ENCODE data around the gene APOBEC3A.
"Not testable (repeated sequence)": the region's sequence is repeated elsewhere in the genome, so short reads cannot be mapped to it uniquely, and the experiment has no call there.

APOBEC3A gene

GRCh38 chr22:38952281-38952993, 5.0 kb upstream of the APOBEC3A start:
- H3K9ac ChIP-seq (ENCODE audit: low read depth, low read length): no peak overlapping the region
- H3K27me3 ChIP-seq (ENCODE audit: control insufficient read depth, insufficient read depth, low read length): no peaks in the 10 kb centered on the region
- no peak overlapping the region for H3K27ac ChIP-seq (ENCODE audit: low read depth, low read length)
- H3K4me1 ChIP-seq (ENCODE audit: control insufficient read depth, insufficient read depth, low read length): no peaks in the 10 kb centered on the region; the same call in 1 of the 2 replicates
- H3K36me3 ChIP-seq (ENCODE audit: control insufficient read depth, insufficient read depth, low read length): no peaks in the 10 kb centered on the region
- no peaks in the 10 kb centered on the region for H3K9me3 ChIP-seq (ENCODE audit: control insufficient read depth, insufficient read depth, low read length)
- H3K4me3 ChIP-seq (ENCODE audit: low read depth, low read length): no peak overlapping the region

- no peak overlapping the region for H3K4me3 ChIP-seq (ENCODE audit: low read depth, low read length)
- no peak overlapping the region for H3K27ac ChIP-seq (ENCODE audit: low read depth, low read length)
- H3K4me1 ChIP-seq (ENCODE audit: control insufficient read depth, insufficient read depth, low read length): no peaks in the 10 kb centered on the region
- no peaks in the 10 kb centered on the region for H3K36me3 ChIP-seq (ENCODE audit: control insufficient read depth, insufficient read depth, low read length)
- no peaks in the 10 kb centered on the region for H3K27me3 ChIP-seq (ENCODE audit: control insufficient read depth, insufficient read depth, low read length)
- no peak overlapping the region for H3K9ac ChIP-seq (ENCODE audit: low read depth, low read length)
- no peaks in the 10 kb centered on the region for H3K9me3 ChIP-seq (ENCODE audit: control insufficient read depth, insufficient read depth, low read length)
Measured at GRCh38 chr22:38953091-38953490, 4.3 kb upstream of the APOBEC3A start.

GRCh38 chr22:38953577-38954413, 3.6 kb upstream of the APOBEC3A start:
- H3K9me3 ChIP-seq (ENCODE audit: control insufficient read depth, insufficient read depth, low read length): no peaks in the 10 kb centered on the region
- no peaks in the 10 kb centered on the region for H3K27me3 ChIP-seq (ENCODE audit: control insufficient read depth, insufficient read depth, low read length)
- no peak overlapping the region for H3K4me3 ChIP-seq (ENCODE audit: low read depth, low read length)
- no peaks in the 10 kb centered on the region for H3K36me3 ChIP-seq (ENCODE audit: control insufficient read depth, insufficient read depth, low read length)
- no peak overlapping the region for H3K27ac ChIP-seq (ENCODE audit: low read depth, low read length)
- no peak overlapping the region for H3K9ac ChIP-seq (ENCODE audit: low read depth, low read length)
- H3K4me1 ChIP-seq (ENCODE audit: control insufficient read depth, insufficient read depth, low read length): no peaks in the 10 kb centered on the region

GRCh38 chr22:38954414-38955043, 2.9 kb upstream of the APOBEC3A start:
- H3K27me3 ChIP-seq (ENCODE audit: control insufficient read depth, insufficient read depth, low read length): no peaks in the 10 kb centered on the region
- no peak overlapping the region for H3K4me3 ChIP-seq (ENCODE audit: low read depth, low read length)
- H3K27ac ChIP-seq (ENCODE audit: low read depth, low read length): no peak overlapping the region
- H3K9ac ChIP-seq (ENCODE audit: low read depth, low read length): no peak overlapping the region
- no peaks in the 10 kb centered on the region for H3K36me3 ChIP-seq (ENCODE audit: control insufficient read depth, insufficient read depth, low read length)
- no peaks in the 10 kb centered on the region for H3K9me3 ChIP-seq (ENCODE audit: control insufficient read depth, insufficient read depth, low read length)
- H3K4me1 ChIP-seq (ENCODE audit: control insufficient read depth, insufficient read depth, low read length): no peaks in the 10 kb centered on the region

DNA sequence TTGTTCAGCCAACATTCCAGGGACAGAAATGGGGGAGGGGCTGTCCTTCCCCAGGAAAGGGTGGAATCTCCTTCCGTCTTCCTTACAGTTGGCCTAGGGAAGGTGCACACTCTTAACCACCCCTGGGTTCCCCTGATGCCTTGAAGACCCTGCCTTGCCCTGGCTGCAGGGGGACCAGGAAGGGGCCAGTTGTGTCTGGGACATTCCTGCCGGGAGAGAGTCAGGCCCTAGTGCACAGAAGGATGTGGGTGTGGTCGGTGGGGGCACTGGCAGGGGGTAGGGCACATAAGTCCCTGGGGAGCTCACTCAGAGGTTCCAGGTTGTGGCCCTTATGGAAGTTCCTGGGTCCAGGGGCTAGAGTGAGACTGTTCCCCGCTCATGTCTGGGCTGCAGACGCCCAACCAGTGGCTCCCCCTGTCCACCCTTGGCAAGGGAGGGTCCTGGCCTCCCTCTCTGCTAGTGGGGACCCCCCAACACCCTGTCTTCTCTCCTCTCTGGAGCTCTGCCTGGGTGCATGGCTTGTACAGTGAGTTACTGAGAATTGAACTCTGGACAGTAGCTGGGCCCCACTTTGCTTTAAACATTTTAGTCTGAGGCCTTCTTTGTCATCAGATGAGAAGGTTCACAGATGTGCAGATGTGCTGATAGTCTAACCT, 2.0 kb upstream of the APOBEC3A start:
- H3K4me3 ChIP-seq (ENCODE audit: low read depth, low read length): no peak overlapping the region
- H3K36me3 ChIP-seq (ENCODE audit: control insufficient read depth, insufficient read depth, low read length): no peaks in the 10 kb centered on the region
- H3K27me3 ChIP-seq (ENCODE audit: control insufficient read depth, insufficient read depth, low read length): no peaks in the 10 kb centered on the region
- no peak overlapping the region for H3K9ac ChIP-seq (ENCODE audit: low read depth, low read length)
- no peak overlapping the region for H3K27ac ChIP-seq (ENCODE audit: low read depth, low read length)
- H3K4me1 ChIP-seq (ENCODE audit: control insufficient read depth, insufficient read depth, low read length): no peaks in the 10 kb centered on the region
- no peaks in the 10 kb centered on the region for H3K9me3 ChIP-seq (ENCODE audit: control insufficient read depth, insufficient read depth, low read length)

GRCh38 chr22:38955926-38956325, 1.5 kb upstream of the APOBEC3A start:
- H3K9ac ChIP-seq (ENCODE audit: low read depth, low read length): no peak overlapping the region
- H3K27ac ChIP-seq (ENCODE audit: low read depth, low read length): no peak overlapping the region

DNA sequence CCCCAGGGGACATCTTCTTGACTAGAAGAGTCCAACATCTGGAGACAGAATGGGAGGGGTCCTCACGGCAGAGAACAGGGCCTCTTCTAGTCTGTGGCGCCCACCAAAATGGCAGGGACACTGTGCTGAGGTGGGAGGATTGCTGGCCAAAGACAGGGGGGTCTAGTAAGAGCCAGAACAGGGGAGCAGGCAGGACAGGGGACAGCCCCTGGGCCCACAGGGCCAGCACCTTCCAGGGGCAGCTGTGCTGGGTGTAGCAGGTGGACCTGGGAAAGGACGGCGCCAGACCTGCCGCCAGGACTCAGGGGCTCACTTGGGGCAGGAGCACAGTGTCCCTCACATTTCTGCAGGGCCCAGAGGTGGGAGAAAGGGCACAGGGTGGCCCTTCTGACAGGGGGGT, 858 bp upstream of the APOBEC3A start:
- H3K9me3 ChIP-seq (ENCODE audit: control insufficient read depth, insufficient read depth, low read length): no peaks in the 10 kb centered on the region
- H3K27me3 ChIP-seq (ENCODE audit: control insufficient read depth, insufficient read depth, low read length): no peaks in the 10 kb centered on the region
- H3K27ac ChIP-seq (ENCODE audit: low read depth, low read length): no peak overlapping the region
- H3K4me3 ChIP-seq (ENCODE audit: low read depth, low read length): no peak overlapping the region
- no peaks in the 10 kb centered on the region for H3K4me1 ChIP-seq (ENCODE audit: control insufficient read depth, insufficient read depth, low read length)
- H3K9ac ChIP-seq (ENCODE audit: low read depth, low read length): no peak overlapping the region
- no peaks in the 10 kb centered on the region for H3K36me3 ChIP-seq (ENCODE audit: control insufficient read depth, insufficient read depth, low read length)

More at GRCh38 chr22:38955926-38956325, 1.5 kb upstream of the APOBEC3A start:
- no peaks in the 10 kb centered on the region for H3K9me3 ChIP-seq (ENCODE audit: control insufficient read depth, insufficient read depth, low read length)
- H3K4me3 ChIP-seq (ENCODE audit: low read depth, low read length): no peak overlapping the region
- H3K36me3 ChIP-seq (ENCODE audit: control insufficient read depth, insufficient read depth, low read length): no peaks in the 10 kb centered on the region
- H3K27me3 ChIP-seq (ENCODE audit: control insufficient read depth, insufficient read depth, low read length): no peaks in the 10 kb centered on the region
- H3K4me1 ChIP-seq (ENCODE audit: control insufficient read depth, insufficient read depth, low read length): no peaks in the 10 kb centered on the region

DNA sequence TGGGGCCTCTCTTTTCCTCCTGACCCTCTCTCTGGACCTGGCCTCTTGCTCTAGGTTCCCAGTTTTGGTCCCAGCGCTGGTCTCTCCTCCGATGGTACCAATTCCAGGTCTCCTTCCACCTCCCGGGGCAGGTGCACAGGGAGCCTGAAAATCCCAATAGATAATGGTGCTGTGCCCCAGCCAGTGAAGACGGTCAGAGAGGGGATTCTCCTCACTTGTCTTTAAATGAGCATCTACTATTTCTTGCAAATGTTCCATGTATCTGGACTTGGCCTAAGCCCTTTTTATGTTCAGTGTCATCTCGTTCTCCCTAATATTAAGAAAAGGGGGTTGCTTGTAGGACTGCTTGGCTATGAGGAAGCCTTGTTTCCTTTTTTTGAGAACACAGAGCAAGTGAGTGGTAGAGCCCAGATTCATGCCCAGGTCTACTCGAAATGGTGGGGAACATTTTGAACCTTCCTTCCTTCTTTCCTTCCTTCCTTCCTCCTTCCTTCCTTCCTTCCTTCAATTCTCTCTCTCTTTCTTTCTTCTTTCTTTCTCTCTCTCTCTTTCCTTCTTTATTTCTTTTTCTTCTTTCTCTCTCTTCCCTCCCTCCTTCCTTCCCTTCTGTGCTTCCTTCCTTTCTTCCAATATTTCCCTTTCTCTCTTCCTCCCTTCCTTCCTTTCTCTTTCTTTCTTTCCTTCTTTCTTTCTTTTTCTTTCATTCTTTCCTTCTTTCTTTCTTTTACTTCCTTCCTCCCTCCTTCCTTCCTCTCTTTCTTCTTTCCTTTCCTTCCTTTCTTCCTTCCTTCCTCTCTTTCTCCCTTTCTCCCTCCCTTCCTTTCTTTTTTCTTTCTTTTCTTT, 620 bp downstream of the APOBEC3A start:
- Histone ChIP-seq H3K36me3 (ENCODE audit: control insufficient read depth, insufficient read depth, low read length) (no peaks in the 10 kb centered on the region), H3K4me1 (ENCODE audit: control insufficient read depth, insufficient read depth, low read length) (no peaks in the 10 kb centered on the region), H3K9ac (ENCODE audit: low read depth, low read length) (no peak overlapping the region), H3K27ac (ENCODE audit: low read depth, low read length) (no peak overlapping the region), H3K9me3 (ENCODE audit: control insufficient read depth, insufficient read depth, low read length) (no peaks in the 10 kb centered on the region), H3K4me3 (ENCODE audit: low read depth, low read length) (no peak overlapping the region), H3K27me3 (ENCODE audit: control insufficient read depth, insufficient read depth, low read length) (no peaks in the 10 kb centered on the region)

DNA sequence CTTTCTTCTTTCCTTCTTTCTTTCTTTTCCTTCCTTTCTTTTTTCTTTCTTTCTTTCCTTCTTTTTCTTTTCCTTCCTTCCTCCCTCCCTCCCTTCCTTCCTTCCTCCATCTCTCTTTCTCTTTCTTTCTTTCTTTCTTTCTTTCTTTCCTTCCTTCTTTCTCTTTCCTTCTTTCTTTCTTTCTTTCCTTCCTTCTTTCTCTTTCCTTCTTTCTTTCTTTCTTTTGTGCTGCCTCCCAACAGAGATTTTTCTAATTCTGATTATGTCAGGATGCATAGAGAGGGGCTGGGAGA, 1.2 kb downstream of the APOBEC3A start:
- H3K4me3 ChIP-seq (ENCODE audit: low read depth, low read length); H3K4me1 ChIP-seq (ENCODE audit: control insufficient read depth, insufficient read depth, low read length); H3K27me3 ChIP-seq (ENCODE audit: control insufficient read depth, insufficient read depth, low read length); H3K27ac ChIP-seq (ENCODE audit: low read depth, low read length); H3K36me3 ChIP-seq (ENCODE audit: control insufficient read depth, insufficient read depth, low read length); H3K9me3 ChIP-seq (ENCODE audit: control insufficient read depth, insufficient read depth, low read length); H3K9ac ChIP-seq (ENCODE audit: low read depth, low read length): not testable (repeated sequence)

DNA sequence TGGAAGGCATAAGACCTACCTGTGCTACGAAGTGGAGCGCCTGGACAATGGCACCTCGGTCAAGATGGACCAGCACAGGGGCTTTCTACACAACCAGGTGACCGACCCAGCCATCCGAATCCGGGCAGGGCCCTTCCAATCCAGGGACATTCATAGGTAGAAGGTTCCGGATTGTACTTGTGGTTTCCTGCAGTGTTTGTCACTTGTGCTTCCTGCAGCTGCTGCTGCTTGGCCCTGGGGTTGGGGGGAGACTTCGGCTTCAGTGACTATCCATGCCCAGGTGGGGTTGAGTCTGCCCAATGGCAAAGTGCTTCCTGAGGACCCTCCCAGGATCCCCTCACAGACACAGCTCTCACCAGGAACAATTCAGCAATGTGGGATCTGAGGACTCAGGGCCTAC, 2.2 kb downstream of the APOBEC3A start:
- Histone ChIP-seq H3K4me3 (ENCODE audit: low read depth, low read length) (no peak overlapping the region), H3K27ac (ENCODE audit: low read depth, low read length) (no peak overlapping the region), H3K27me3 (ENCODE audit: control insufficient read depth, insufficient read depth, low read length) (no peaks in the 10 kb centered on the region), H3K9me3 (ENCODE audit: control insufficient read depth, insufficient read depth, low read length) (no peaks in the 10 kb centered on the region), H3K36me3 (ENCODE audit: control insufficient read depth, insufficient read depth, low read length) (no peaks in the 10 kb centered on the region), H3K9ac (ENCODE audit: low read depth, low read length) (no peak overlapping the region), H3K4me1 (ENCODE audit: control insufficient read depth, insufficient read depth, low read length) (no peaks in the 10 kb centered on the region)
